NCI-H1436 treated with DMSO at 0.1 percent for 48 hours (cell line): ENCODE results near the gene PUDP.
"Not testable (repeated sequence)": the region's sequence is repeated elsewhere in the genome, so short reads cannot be mapped to it uniquely, and the experiment has no call there.

Experiments used
- DNase-seq: peaks from one replicate; lab custom pipeline; 2025; lab: John Stamatoyannopoulos, UW

Gene PUDP

DNA sequence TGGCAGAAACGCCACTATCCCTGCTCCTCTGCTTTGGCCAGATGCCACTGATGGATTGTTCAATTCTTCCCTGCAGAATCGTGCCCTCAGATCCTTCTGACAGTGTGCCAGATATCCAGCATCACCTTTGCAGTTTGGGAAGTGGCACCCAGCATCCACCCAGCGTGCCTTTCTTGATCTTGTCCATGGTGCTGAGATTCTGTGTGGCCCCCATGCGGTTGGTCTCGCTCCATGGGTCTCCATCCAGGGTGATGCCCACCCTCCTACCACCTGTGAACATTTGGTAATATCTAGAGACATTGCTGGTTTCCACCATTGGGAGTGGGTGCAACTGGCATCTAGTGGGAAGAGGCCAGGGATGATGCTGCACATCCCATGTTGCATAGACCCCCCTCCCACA lies 121.6 kb downstream of the PUDP start:
- DNase-seq, result not testable (repeated sequence)

GRCh38 chrX:7025471-7025870 lies 122.5 kb downstream of the PUDP start:
- DNase-seq, result no peak

DNA sequence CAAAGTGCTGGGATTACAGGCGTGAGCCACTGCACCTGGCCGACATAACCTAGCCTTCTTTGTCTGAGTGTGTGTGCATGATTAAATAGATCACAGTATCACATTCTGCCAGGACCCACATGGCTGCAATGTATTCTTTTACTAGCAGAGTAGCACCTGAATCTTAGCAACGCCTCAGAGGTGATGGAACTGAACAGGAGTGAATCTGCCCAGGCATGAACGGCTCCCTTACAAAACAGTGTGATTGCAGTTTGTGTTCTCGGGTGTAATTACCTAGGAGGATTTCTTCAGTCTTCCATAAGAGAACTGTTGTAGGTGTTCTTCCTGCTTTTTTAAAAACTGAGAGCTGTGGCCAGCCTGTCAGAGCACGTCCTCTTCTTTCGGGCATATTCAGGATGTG lies 123.1 kb downstream of the PUDP start:
- DNase-seq, result no peak

- DNase-seq, result not testable (repeated sequence)
These were observed 125.0 kb downstream of the PUDP start for GRCh38 chrX:7022996-7023395.

GRCh38 chrX:7021991-7022390 lies 126.0 kb downstream of the PUDP start:
- DNase-seq, result no peak

GRCh38 chrX:7019555-7019954 lies 128.4 kb downstream of the PUDP start:
- DNase-seq, result no peak

GRCh38 chrX:7012262-7012834 lies 135.6 kb downstream of the PUDP start:
- DNase-seq, result not testable (repeated sequence)

- DNase-seq, result not testable (repeated sequence)
These were observed 137.1 kb downstream of the PUDP start for GRCh38 chrX:7010897-7011296.

- DNase-seq, result not testable (repeated sequence)
These were observed 140.6 kb downstream of the PUDP start for GRCh38 chrX:7007328-7007727.
